Pancreas (tissue), 10 donors: ENCODE measurements around the gene LRRC4C. TPM values are rescaled to one million over a fixed set of nuclear protein-coding genes. Genes with fewer than 3 reads are reported as not detected.

Source experiments
- ATAC-seq, 4 donors: fragments of 200-7000 bp; cut with Tn5 transposase; one replicate each; pipeline versions ENCODE4 v1.8.0 to v1.9.1; 2020; ENCODE audit warnings: mild to moderate bottlenecking in 4 of 4, moderate library complexity in 4 of 4
- DNase-seq, 6 donors: peaks; one replicate each; pipeline ENCODE4 v3.0.0-alpha.2; 2020
- FAIRE-seq: peaks from 2 replicates; lab custom pipeline; 2012; peaks lifted over from hg19 to GRCh38; lab: Jason Lieb, UNC
- H3K27ac ChIP-seq, 4 donors: fragments of 200-600 bp; sonication (generic); 1 replicate in 3 of 4; 2 replicates in 1 of 4; pipeline versions ENCODE4 v1.5.0 to v1.8.0; 2020
- H3K27me3 ChIP-seq, 4 donors: fragments of 200-600 bp; one replicate each; pipeline ENCODE4 v1.8.0; 2021
- H3K36me3 ChIP-seq, 3 donors: fragments of 200-600 bp; sonication (generic) in 1 of 3; one replicate each; pipeline versions ENCODE4 v1.5.0 to v1.8.0; 2020 to 2021
- H3K4me1 ChIP-seq, 3 donors: fragments of 200-600 bp; one replicate each; pipeline ENCODE4 v1.8.0; 2021
- H3K4me3 ChIP-seq, 4 donors: fragments of 200-600 bp; sonication (generic) in 2 of 4; one replicate each; pipeline versions ENCODE4 v1.5.0 to v1.8.0; 2020 to 2021
- H3K9me3 ChIP-seq, 4 donors: fragments of 200-600 bp; one replicate each; pipeline ENCODE4 v1.8.0; 2021
- WGBS, 2 donors: extraction: QIAGEN DNeasy Blood & Tissue Kit; methylation state at CpG; one replicate each; pipeline ENCODE4 v1.1.7; 2013; 5-methylcytosine and 5-hydroxymethylcytosine counted together
- intact Hi-C, 3 donors: fragments of 100-400 bp; cut with DNase I; formaldehyde crosslinking; loops; one replicate each; pipeline versions ENCODE4 v1.11.1 to v1.14.2; 2022
- polyA plus RNA-seq, 2 donors: library from polyadenylated mRNA; stranded (reverse); fragments of 200-250 nt; gene quantifications; one replicate each; pipeline ENCODE4 v1.2.3, GENCODE V29; 2013
- total RNA-seq, 6 donors: library from RNA; stranded (reverse); fragmentation: NEBNext Ultra II Directional in 4 of 6; extraction: Animal tissue kit (Norgen Biotek cat#: 25700) in 4 of 6; gene quantifications; one replicate each; pipeline versions ENCODE4 v1.2.1 to v1.2.4, GENCODE V29; 2021 to 2023
- TF ChIP-seq, protein P1 (sequence below), 4 donors: fragments of 200-600 bp; sonication (generic) in 3 of 4; IDR thresholded peaks; one replicate each; pipeline versions ENCODE4 v1.5.0 to v1.8.0; 2021; ENCODE audit warnings: antibody characterized with exemption in 4 of 4
- donor health status: healthy with polysubstance abuse.
- donor health status: DM: no; HTN: no; CAD: no; lungs with moderate emphysema.
- donor health status: DM: no; HTN: no; CAD: no.
- donor health status: control.
- donor health status: control.
- donor health status: Bipolar disorder and iron deficiency.
- donor health status: DM: yes; HTN: yes; CAD: no.
- donor health status: DM: no; HTN: no; CAD: no.
- donor health status: DM: no; HTN: no; CAD: no.
- donor health status: DM: yes; HTN: yes; CAD: no.

The LRRC4C gene
- total and polyA plus RNA-seq, 8 donors, result 0.04 to 0.84 (median 0.16) TPM

DNA sequence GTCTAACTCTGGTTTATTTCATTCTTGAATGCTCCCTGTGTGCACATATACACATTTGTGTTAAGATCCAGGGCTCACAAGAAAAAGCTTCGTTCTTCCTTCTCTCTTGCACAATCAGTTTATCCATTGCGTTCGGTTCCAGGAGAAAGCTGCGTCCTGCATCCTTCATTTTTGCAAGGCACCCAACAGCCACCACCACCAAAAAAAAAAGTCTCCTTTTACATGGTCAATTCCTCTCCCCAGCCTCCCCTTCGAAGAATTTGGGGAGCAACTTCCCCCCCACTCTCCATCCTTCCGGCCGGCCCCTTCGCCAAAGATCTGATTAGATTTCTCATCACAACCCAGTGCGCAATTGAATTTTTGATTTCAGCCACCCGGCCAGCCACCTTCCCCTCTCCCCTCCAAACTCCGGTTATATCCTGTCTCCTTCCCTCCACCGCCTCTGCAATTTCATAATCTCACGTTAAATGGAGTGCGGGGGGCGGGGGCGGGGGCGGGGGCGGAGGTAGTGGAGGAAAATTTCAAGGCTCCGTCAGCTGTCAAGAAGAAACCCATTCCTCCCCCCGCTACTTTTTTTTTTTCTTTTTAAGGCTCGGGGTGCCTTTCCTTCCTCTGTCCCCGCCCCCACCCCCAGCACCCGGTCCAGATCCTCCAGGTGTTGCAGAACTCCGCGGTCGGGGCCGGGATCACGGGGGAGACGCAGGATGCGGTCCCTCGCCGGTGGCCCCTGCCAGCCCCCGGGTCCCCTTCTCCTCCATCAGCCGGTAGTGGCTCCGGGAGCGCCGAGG lies 1166.5 kb downstream of the LRRC4C start:
- H3K27me3 ChIP-seq, result peaks cover 0 to 7% (median 0%) of the 10 kb centered on the region in 4 donors
- intact Hi-C loops, result no loop called here
- DNase-seq, result peak in 2 of 6 donors; percentile 55 to 68
- no peaks in the 10 kb centered on the region for H3K9me3 ChIP-seq
- no peak for FAIRE-seq
- no peak overlapping the region for H3K27ac ChIP-seq
- peaks cover 0 to 5% (median 0%) of the 10 kb centered on the region in 3 donors for H3K4me1 ChIP-seq
- ATAC-seq, result peak in 3 of 4 donors; percentile 15 to 21 (median 16)
- TF ChIP-seq, protein P1, sequence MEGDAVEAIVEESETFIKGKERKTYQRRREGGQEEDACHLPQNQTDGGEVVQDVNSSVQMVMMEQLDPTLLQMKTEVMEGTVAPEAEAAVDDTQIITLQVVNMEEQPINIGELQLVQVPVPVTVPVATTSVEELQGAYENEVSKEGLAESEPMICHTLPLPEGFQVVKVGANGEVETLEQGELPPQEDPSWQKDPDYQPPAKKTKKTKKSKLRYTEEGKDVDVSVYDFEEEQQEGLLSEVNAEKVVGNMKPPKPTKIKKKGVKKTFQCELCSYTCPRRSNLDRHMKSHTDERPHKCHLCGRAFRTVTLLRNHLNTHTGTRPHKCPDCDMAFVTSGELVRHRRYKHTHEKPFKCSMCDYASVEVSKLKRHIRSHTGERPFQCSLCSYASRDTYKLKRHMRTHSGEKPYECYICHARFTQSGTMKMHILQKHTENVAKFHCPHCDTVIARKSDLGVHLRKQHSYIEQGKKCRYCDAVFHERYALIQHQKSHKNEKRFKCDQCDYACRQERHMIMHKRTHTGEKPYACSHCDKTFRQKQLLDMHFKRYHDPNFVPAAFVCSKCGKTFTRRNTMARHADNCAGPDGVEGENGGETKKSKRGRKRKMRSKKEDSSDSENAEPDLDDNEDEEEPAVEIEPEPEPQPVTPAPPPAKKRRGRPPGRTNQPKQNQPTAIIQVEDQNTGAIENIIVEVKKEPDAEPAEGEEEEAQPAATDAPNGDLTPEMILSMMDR (IDR thresholded peaks at IDR 0.05), result no peak
- H3K4me3 ChIP-seq, result peak overlapping the region; percentile 18 to 52 (median 41)
- no peaks in the 10 kb centered on the region for H3K36me3 ChIP-seq
- WGBS, 2 donors, result 2% methylated on average over 36 of the region's 37 CpGs

DNA sequence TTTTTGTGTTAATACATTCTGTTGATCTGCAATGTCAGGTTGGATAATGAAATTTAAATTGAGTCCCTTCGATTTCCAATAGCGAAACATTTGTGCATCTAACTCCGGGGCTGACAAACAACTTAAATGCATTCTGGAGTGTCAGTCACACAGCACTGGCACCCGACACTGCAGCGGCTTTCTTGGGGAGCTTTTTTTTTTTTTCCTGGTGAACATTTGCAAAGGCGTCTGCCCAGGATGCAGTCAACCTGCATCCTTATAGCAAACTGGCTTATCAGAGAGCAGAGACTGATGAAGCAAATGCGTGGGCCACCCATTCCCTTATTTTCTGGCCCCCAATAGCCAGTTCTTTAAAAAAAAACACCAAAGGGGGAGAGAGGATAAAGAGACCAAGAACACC lies 1167.7 kb downstream of the LRRC4C start:
- DNase-seq (no peak), ATAC-seq (no peak), FAIRE-seq (no peak)
- TF ChIP-seq, protein P1 (IDR thresholded peaks at IDR 0.05), result no peak
- peaks cover 0 to 5% (median 0%) of the 10 kb centered on the region in 3 donors for H3K4me1 ChIP-seq
- H3K4me3 ChIP-seq, result no peak overlapping the region
- no peak overlapping the region for H3K27ac ChIP-seq
- WGBS, 2 donors, result 45 to 48% methylated on average over 7 of the region's 7 CpGs
- no peaks in the 10 kb centered on the region for H3K36me3 ChIP-seq
- no peaks in the 10 kb centered on the region for H3K9me3 ChIP-seq
- peaks cover 0 to 7% (median 0%) of the 10 kb centered on the region in 4 donors for H3K27me3 ChIP-seq
- intact Hi-C loops, result no loop called here

DNA sequence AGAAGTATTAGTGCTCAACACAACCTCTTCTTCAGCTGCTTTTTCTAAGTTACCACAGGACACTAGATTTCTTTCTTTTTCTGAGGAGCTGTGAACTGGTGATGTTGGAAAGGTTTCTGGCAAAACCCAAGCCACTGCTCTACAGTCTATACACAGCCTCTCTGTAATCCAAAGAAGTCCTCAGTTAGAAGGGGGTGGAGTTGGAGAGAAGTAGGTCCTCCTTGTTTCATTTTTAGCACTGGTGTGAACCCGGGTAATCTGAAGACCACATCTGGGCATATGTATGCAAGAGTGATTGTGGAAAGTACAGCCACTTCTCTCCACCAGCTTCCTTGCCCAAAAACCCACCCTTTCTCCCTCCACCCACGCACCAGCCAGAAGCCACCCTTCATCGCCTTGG lies 1168.1 kb downstream of the LRRC4C start:
- intact Hi-C loops, result no loop called here
- H3K27me3 ChIP-seq, result peaks cover 0 to 7% (median 0%) of the 10 kb centered on the region in 4 donors
- H3K27ac ChIP-seq, result no peak overlapping the region
- WGBS, 2 donors, result 45 to 49% methylated on average over 3 of the region's 3 CpGs
- no peak for FAIRE-seq
- no peaks in the 10 kb centered on the region for H3K9me3 ChIP-seq
- DNase-seq, result no peak
- H3K36me3 ChIP-seq, result no peaks in the 10 kb centered on the region
- no peak for ATAC-seq
- H3K4me3 ChIP-seq, result no peak overlapping the region
- TF ChIP-seq, protein P1 (IDR thresholded peaks at IDR 0.05), result no peak
- H3K4me1 ChIP-seq, result peaks cover 0 to 5% (median 0%) of the 10 kb centered on the region in 3 donors

DNA sequence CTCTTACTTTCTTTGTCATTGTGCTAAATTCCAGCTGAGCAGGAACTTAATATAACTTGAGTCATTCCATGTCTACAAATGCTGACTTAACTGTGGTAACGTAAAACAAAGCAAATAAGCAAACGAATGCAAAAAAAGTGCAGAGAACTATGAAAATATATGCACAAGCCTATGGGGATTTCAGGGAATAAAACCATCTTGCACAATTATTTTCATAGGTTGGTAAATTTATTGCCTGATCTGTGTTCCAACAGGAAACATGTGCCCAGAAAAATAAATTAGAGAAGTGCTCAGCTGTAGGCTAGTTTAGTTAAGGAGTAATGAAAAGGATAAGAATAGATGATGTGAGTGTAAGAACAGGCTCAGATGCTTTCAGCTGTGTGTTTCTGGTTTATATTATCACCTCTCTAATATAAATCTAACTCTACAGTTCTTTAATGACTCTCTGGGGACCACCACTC lies 1169.3 kb downstream of the LRRC4C start:
- TF ChIP-seq, protein P1 (IDR thresholded peaks at IDR 0.05), result no peak
- H3K36me3 ChIP-seq, result no peaks in the 10 kb centered on the region
- ATAC-seq, result no peak
- H3K4me3 ChIP-seq, result no peak overlapping the region
- no peak for FAIRE-seq
- H3K9me3 ChIP-seq, result no peaks in the 10 kb centered on the region
- H3K27me3 ChIP-seq, result peaks cover 0 to 7% (median 0%) of the 10 kb centered on the region in 4 donors
- intact Hi-C loops, result no loop called here
- peaks cover 0 to 5% (median 0%) of the 10 kb centered on the region in 3 donors for H3K4me1 ChIP-seq
- 48 to 50% methylated on average over 2 of the region's 2 CpGs for WGBS, 2 donors
- no peak overlapping the region for H3K27ac ChIP-seq
- DNase-seq, result no peak

DNA sequence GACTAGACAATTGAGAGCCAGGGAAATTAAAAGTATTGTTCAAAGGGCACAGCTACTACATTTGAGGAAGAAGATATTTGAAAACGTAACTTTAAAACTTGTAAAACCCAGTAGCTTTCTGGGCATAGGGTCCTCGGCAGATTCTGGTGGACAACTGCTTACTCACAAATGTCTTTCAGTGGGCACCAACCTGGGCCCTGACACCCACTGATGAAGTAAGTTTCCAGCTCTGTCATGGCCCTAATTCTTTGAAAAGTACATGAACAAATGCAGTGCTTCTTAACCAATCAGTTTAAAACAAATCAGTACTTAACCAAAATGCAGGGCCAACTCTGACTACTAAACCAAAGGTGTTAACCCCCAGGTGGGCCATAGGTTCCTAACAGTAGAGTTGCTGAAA lies 1170.1 kb downstream of the LRRC4C start:
- no peak overlapping the region for H3K27ac ChIP-seq
- H3K4me3 ChIP-seq, result no peak overlapping the region
- intact Hi-C loops, result no loop called here
- H3K27me3 ChIP-seq, result peaks cover 0 to 7% (median 0%) of the 10 kb centered on the region in 4 donors
- DNase-seq (no peak), FAIRE-seq (no peak), ATAC-seq (no peak)
- TF ChIP-seq, protein P1 (IDR thresholded peaks at IDR 0.05), result no peak
- H3K9me3 ChIP-seq, result no peaks in the 10 kb centered on the region
- H3K4me1 ChIP-seq, result peaks cover 0 to 5% (median 0%) of the 10 kb centered on the region in 3 donors
- WGBS, 2 donors, result 68 to 74% methylated on average over 2 of the region's 2 CpGs
- no peaks in the 10 kb centered on the region for H3K36me3 ChIP-seq
